Vagina (tissue), 2 donors: ENCODE results near the gene CDH26.

Experiments
- POLR2A ChIP-seq, 2 donors: fragments of 450-650 bp; IDR thresholded peaks; one replicate each; pipeline ENCODE4 v1.6.1; 2017; ENCODE audit warnings: antibody characterized with exemption in 2 of 2, mild to moderate bottlenecking in 2 of 2, moderate library complexity in 2 of 2
- POLR2AphosphoS5 ChIP-seq, 2 donors: sonication (generic); formaldehyde crosslinking; IDR thresholded peaks; one replicate each; pipeline ENCODE4 v1.9.0; 2017; ENCODE audit warnings: antibody characterized with exemption in 2 of 2, mild to moderate bottlenecking in 2 of 2, low read depth in 1 of 2; ENCODE audit not compliant: insufficient read depth in 1 of 2
- TF ChIP-seq, protein P1 (sequence below), 3 experiments: fragments of 450-650 bp in 2 of 3; fragments of 200-600 bp in 1 of 3; sonication (generic) in 1 of 3; IDR thresholded peaks; one replicate each; pipeline ENCODE4 v1.5.1; 2017 to 2019; ENCODE audit warnings: antibody characterized with exemption in 3 of 3, mild to moderate bottlenecking in 2 of 3, moderate library complexity in 2 of 3

DNA sequence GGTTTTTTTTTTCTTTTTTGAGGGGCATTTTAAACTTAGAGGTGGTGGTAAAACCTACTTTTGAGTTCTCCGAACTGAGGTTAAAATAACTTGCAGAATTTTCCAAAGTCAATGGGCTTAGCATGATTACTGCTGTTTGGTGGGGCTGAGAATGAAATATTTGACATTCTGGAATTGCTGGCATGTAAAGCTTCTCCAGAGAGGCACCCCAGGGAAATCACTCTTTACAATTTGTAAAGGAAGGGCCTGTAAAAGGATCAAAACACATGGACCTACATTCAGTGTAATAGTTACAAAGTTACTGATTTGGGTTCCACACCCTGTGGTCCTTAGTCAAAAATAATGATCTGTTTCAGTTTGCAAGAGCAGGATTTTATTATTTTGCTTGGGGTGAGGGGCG is 12.5 kb upstream of the CDH26 start:
- TF ChIP-seq, protein P1, sequence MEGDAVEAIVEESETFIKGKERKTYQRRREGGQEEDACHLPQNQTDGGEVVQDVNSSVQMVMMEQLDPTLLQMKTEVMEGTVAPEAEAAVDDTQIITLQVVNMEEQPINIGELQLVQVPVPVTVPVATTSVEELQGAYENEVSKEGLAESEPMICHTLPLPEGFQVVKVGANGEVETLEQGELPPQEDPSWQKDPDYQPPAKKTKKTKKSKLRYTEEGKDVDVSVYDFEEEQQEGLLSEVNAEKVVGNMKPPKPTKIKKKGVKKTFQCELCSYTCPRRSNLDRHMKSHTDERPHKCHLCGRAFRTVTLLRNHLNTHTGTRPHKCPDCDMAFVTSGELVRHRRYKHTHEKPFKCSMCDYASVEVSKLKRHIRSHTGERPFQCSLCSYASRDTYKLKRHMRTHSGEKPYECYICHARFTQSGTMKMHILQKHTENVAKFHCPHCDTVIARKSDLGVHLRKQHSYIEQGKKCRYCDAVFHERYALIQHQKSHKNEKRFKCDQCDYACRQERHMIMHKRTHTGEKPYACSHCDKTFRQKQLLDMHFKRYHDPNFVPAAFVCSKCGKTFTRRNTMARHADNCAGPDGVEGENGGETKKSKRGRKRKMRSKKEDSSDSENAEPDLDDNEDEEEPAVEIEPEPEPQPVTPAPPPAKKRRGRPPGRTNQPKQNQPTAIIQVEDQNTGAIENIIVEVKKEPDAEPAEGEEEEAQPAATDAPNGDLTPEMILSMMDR (IDR thresholded peaks at IDR 0.05), result no peak
- TF ChIP-seq POLR2A (IDR thresholded peaks at IDR 0.05) (no peak), POLR2AphosphoS5 (IDR thresholded peaks at IDR 0.05; ENCODE audit: insufficient read depth in 1 of 2, low read depth in 1 of 2) (no peak)
